OCI-LY3 (cell line): Measurements from ENCODE around the gene PRPF40B.

ENCODE experiments used
- CTCF ChIP-seq: fragments of 200-600, 300-600 bp; sonication (generic); IDR thresholded peaks from 2 replicates; pipeline ENCODE4 v1.5.1; 2014; ENCODE audit warnings: antibody characterized with exemption, low read length, low read depth
- EZH2phosphoT487 ChIP-seq: fragments of 200-600 bp; shearing (Covaris generic); IDR thresholded peaks from 2 replicates; pipeline ENCODE4 v1.6.1; 2018; ENCODE audit warnings: antibody characterized with exemption, mixed run types, low read depth

GRCh38 chr12:49664591-49665239 is 41.4 kb downstream of the PRPF40B start:
- TF ChIP-seq CTCF = no peak
- TF ChIP-seq EZH2phosphoT487 = no peak
